ENCODE results near the gene IWS1.
"Not testable (repeated sequence)": the region's sequence is repeated elsewhere in the genome, so short reads cannot be mapped to it uniquely, and the experiment has no call there.

The IWS1 gene

DNA sequence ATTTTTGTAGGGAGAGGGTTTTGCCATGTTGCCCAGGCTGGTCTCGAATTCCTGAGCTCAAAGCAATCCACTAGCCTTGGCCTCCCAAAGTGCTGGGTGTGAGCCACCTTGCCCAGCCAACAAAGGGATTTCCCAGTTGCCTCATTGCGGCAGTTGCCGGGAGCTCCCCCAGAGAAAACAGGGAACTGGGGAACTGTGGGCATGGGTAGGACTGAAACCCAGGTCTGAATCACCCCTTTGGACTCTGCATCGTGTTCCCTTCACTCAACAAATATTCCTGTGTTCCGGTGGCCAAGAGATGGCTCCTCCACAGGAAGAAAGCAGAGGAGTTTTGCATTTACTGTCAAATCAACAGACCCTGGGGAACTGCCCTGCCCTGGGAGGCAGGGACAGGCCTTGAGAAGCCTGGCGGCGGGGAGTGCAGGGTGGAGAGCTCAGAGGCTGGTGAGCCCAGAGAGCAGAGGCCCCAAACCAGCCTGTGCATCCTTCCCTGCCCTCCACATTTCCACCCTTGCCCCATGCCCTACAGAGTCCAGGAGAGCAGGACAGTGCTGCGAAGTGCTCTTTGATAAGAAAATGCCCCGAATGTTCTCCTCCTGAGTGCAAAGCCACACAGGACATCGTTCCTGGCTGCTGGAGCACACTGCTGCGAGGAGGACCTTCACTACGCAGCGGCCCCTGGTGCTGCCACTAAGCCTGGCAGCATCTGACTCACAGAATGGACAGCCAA lies 34.1 kb upstream of the IWS1 start:
- DNase-seq (ENCODE audit: low read depth), result no peak

DNA sequence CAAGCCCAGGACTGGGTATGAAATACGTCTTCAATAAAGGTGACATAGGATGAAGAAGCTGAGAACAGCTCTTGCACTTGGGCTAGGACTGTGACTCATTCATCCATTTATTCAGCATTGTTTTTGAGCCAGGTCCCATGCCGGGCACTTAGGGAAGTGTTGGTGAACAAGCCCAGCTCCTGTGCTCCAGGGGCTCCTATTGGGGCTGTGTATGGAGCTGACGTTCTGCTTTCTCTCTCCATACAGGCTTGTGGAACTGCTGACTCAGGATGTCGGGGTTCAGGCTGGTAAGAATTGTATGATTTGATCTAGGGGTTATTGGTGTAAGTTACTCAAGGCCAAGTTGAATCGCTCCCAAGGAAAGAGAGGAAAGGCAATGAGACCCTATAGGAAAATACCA lies 33.2 kb upstream of the IWS1 start:
- DNase-seq (ENCODE audit: low read depth), result no peak

DNA sequence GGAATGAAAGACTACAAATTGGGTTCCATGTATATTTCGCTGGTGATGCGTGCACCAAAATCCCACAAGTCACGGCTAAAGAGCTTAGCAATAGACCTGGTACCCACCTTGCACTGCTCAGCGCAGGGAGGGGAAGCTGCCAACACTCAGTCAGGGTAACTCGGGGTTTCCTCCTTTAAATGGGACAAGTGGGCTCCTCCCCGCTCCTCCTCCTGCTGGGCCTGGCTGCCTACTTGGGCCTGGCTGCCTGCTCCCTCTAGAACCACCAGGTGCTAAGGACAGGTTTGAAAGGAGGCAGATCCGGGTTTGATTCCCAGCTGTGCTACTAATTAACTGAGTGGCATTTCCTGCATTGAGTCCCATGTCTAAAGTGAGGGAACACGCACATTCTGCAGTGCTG lies 32.6 kb upstream of the IWS1 start:
- DNase-seq (ENCODE audit: low read depth), result no peak

DNA sequence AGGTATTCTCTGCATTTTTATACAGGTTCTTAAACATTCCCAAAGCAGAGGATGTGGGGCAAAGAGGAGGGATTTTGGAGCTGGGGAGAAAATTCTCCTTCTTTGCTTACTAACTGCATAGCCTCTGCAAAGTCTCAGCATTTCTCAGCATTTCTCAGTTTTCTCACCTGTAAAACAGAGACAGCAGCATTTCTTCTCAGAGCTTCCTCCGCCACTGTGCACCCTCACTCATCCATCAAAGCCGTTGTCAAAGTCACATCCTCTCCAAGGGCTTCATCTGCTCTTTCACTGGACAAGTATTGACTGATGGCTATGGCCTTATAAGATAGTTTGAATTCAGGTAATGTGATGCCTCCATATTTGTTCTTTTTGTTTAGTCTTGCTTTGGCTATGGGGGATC lies 26.6 kb upstream of the IWS1 start:
- no peak for DNase-seq (ENCODE audit: low read depth)

DNA sequence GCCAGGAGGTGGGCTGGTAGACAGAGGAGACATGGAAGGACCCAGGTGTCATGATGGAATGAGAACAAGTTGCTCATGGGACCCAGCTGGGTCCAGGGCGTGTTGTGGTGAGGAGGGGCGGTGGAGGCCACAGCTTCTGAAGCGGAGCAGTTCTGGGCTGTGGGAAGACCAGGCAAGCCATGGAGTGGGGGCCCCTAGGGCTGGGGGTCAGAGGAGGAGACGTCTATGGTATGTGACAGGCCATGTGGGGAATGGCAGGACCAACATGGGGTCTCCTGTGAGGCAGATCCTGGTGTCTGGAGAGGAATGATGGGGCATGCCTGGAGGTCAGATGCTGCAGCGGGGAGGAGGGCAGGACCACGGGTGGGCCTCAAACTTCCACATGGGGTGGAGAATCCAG lies 26.0 kb upstream of the IWS1 start:
- no peak for DNase-seq (ENCODE audit: low read depth)

DNA sequence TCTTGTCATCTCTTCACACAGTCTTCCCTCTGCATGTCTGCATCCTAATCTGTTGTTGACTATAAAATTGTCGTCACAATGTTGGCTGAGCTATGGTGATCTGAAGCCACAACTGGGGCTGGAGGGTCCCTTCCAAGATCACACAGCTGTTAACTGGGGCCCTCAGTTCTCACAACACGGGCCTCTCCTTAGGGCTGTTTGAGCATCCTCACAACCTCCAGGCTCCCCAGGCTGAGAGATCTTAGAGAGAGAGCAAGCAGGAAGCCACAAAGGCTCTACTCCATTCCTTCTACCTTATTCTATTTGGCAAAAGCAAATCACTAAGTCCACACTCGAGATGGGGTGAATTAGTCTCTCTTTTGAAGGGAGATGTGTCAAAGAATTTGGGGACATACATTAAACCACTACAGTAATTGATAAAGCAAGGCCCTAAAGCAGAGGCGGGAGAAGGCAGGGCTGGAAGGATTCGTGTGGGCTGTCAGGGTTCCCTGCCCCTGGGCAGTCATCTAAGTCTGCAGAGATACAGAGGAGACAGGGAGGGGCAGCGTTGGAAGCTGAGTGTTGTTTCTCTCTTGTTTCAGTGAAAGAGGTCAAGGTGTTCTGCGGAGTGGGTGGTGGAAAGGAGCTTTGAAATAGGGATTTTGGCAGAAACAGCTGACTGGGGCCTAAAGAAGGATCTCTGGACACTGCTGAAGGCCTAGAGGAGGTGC lies 25.1 kb upstream of the IWS1 start:
- no peak for DNase-seq (ENCODE audit: low read depth)

DNA sequence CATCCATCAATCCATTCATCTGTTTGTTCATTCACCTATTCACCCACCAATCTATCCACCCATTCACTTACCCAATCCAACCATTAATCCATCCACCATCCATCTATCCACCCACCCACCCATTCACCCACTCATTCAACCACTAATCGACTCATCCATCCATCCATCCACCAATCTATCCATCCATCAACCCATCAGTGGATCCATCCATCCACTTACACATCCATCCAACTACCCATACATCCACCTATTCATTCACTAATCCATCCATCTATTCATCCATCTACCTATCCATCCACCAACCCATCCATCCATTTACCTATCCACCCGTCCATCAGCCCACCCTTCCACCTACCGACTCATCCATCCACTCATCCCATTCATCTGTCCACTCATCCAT lies 20.5 kb upstream of the IWS1 start:
- DNase-seq (ENCODE audit: low read depth), result no peak

DNA sequence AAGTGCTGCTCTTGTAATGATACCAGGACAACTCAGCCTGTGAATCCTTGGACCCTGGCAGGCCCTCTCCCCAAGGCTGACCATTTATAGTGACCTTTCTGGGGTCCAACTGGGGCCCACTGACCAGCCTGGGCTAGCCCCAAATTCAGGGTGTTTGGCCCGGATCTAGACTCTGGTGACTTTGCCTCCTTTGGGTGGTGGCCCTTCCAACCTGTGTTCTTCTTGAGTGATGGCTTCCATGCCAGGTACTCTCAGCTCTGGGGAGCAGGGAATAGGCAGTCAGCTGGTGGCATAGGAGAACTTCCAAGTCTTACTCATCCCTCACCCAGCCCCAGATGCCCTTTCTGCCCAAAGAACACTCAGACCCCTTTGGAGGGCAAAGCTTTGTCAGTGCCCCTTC lies 19.5 kb upstream of the IWS1 start:
- no peak for DNase-seq (ENCODE audit: low read depth)

DNA sequence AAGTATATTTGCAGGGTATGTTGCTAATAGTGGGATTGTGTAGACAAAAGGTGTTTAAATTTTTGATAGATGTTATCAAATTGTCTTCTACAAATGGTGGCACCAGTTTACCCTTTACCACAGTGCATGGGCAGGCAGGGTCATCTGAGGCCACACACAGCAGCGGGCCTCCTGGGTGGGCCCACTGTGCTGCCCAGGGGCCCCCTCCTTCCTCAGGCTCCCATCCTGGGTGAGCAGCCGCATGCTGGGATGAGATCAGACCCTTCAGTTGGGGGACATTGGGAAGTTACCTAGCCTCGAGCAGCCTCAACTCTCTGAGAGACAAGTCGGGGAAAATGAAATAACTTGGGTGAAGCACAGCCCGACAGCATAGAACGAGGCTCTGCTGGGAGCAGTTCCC lies 18.9 kb upstream of the IWS1 start:
- DNase-seq (ENCODE audit: low read depth), result no peak

DNA sequence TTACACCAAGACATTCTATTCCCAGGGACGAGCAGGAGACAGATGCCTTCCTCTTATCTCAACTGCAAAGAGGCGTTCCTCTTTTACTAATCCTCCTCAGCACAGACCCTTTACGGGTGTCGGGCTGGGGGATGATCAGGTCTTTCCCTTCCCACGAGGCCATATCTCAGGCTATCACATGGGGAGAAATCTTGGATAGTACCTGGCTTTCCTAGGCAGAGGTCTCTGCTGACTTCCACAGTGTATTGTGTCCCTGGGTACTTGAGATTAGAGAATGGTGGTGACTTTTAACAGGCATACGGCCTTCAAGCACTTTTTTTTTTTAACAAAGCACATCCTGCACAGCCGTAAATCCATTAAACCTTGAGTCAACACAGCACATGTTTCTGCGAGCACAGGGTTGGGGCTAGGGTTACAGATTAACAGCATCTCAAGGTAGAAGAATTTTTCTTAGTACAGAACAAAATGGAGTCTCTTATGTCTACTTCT lies 16.8 kb upstream of the IWS1 start:
- not testable (repeated sequence) for DNase-seq (ENCODE audit: low read depth)

DNA sequence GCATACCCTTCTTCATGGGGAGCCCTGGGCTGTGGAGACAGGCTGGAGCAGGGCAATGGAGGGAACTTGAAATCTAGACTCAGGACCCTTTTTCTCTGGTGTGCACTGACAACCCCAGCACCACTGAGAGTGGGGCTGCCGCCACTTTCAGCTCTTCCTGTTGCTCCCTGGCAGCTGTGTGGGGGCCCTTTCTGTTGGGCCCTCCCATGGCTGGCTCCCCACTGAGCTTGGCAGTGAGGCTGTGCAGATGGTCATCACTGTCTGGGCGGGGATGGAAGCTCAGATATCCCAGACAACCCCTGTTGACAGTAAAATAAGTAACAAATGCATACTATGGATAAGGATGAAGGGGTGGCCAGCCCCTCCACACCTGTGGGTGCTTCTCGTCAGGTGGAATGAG lies 15.9 kb upstream of the IWS1 start:
- DNase-seq (ENCODE audit: low read depth), result no peak

DNA sequence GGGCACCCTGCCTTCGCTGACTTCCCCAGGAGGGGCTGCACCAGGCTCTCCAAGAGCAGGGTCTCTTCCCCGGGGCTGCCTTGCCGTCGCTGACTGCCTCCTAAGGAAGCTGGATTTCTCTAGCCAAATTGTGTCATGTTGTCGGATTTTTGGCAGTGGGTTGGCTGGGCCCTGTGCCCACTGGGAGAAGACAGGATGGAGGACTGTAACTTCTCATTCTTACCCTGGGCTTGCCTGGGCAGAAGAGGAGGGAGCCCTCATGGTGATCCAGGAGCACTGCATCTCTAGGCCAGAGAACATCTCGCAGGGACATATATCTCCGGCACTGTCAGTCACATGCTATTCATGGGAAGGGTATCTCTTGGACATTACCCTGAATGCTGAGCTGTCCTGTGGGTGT lies 15.5 kb upstream of the IWS1 start:
- no peak for DNase-seq (ENCODE audit: low read depth)

DNA sequence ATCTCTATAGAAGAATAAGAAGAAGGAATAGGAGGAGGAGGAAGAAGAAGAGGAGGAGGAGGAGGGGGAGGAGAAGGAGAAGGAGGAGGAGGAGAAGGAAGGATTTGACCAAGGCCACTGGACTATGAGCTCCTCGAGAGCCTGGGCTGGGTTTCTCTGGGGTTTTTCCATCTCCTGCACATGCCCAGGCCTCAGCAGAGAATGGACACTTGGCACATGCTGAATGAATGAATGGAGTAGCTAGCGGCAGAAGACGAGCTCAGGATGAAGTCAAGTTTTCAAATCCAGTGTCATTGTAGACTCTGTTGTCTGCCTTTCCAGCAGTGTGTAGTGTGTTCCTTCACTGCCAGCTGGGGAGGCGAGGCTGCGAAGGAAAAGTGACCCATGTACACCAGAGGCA lies 11.4 kb upstream of the IWS1 start:
- no peak for DNase-seq (ENCODE audit: low read depth)

DNA sequence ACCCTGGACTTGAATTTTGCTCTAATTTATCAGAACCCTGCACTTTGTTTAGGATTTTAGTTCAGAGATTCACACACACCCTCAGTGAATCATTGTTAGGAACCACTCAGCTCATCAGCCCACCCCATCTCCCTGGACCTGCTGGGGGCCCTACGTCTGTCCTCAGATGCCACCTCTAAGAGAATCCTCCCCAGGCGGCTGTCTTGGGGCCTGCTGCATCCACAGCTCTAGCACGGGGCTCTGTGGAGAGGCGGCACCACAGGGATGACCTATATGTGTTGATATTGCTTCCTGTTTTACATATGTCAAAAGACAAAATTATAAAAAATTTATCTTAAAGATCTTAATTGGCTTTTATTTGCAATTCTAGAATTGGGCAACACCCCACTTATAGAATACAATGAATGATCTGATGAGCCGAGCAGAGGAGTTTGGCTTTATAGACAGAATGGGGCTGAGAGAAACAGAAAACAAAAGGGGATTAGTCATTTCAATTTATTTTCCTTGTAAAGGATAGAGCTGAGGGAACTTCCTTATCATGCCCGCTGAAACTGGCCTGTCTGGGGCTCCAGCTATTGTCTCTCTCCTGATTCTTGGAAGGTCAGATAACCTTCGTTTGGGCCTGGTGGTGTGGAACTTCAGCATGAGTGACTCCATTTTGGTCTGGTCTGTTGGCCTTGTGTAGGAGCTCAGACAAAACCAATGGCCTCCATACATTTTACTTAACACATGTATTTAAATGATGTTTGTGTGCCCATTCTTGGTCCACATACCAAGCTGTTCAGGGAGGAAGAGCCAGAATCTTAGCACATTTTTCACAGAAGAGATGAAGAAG lies 10.6 kb upstream of the IWS1 start:
- DNase-seq (ENCODE audit: low read depth), result no peak

DNA sequence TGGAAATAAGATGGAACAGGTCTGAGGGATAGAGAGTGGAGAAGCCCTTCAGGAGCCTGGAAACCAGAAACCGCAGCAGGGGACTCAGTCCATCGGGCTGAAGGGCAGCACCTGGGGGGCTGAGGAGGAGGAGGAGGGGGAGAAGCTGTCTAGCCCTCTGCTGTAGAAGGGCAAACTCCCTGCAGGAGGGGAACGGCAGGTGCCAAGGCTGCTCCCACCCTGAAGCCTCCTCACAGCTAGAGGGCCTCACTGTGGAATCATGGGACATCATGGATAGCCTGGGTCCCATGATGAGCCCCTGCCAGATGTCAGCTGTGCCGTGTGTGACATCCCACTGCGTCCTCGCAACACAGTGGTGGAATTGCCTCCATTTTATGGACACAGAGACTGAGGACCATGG lies 9.6 kb upstream of the IWS1 start:
- DNase-seq (ENCODE audit: low read depth), result no peak

DNA sequence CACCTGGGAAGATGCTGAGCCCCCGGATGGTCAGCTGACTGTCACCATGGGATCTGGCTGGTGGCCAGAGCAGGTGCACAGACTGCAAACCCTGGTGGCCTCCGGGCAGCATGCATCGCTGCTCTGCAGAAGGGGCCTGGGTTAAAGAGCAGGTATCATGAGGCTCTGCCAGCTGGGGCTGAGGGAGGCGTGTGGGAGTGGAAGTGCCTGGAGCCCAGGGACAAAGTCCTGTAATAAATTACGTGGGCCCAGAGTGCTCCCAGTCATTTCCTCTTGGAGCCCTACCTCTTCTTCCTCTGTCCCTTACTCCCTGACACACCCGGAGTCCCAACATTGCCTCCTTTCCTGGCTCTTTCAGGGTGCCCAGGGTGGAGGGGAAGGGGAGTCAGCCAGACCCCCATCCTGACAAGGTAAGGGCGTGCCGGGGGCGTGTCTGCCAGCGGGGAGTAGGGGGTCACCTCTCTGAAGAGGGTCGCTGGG lies 9.2 kb upstream of the IWS1 start, which contains the start of gene MYO7B:
Gene MYO7B (plus strand): TSS at position 262 of the 480 bp plus-strand sequence. CDS start 24,040 bp downstream, outside the sequence.
- no peak for DNase-seq (ENCODE audit: low read depth)

DNA sequence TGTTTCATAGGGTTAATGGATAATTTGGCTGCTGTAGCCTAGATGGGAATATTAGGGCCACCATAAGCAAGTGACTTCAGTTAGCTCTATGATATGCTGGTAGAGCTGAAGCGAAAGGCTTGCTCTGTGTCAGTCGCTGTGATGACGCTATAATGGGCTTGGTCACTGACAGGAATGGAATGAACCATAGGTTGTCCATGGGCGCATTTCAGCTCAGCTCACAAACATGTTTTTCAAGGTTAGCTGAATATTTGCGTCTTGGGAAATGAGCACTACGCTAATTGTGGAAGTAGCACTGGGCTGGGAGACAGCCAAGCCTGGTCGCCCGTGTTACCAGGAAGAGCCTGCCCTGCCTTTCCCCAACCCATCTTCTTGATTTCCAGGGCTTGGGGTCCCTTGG lies 6.0 kb upstream of the IWS1 start:
- no peak for DNase-seq (ENCODE audit: low read depth)

DNA sequence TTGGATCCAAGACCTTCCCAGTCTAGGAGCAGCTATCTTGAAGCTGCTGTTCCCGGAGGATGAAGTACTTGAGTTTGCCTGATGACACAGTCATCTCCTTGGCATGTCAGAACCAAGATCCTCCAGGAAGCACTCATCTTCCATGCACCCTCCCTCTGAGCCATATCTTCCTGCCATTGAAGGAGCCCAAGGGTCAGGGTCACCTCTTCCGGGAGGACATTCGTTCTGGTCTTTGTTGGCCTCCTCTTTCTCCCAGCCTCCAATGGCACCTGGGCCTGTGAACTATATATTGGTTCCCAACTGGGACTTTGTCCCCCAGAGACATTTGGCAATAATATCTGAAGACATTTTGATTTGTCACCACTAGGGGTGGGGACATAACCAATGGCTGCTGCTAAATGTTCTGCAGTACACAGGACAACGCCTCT lies 4.9 kb upstream of the IWS1 start:
- DNase-seq (ENCODE audit: low read depth), result no peak

DNA sequence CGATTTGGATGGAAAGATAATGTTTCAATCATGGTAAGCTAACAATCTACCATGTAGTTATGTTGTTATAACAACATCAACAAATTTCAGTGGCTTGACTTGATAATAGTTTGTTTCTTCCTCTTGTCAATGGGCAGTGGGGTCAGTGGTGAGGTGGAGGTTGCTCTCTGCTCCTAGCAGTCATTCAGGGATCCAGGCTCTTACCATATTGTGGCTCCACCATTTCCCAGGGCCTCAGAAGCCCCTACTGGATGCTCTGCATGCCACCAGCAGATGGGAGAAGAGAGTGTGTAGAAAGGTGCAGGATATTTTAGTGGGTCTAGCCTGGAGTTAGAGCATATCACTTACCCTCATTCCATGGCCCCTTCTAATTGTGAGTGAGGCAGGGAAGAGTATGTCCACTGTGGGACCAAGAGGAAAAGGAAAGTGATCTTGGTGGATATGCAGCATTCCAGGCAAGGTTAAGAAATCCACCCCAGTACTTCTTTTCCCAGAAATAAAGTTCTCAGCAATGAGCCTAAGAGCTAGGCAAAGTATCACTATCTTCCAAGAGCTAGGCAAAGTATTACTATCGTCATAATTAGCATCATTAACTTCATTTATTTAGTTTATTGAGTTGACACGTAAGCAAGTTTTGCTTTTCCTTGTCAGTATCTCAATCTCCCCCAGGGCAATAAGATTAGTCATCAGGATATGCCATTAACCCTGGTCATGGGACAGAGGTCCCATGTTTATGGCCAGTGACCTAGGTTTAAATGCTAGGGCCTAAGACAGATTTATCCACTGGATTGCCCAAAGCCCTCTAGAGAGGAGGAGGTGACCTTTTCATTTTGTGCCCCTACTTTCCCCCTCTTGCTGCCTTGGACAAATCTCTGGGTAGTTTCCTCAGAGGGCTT lies 4.2 kb upstream of the IWS1 start:
- no peak for DNase-seq (ENCODE audit: low read depth)

DNA sequence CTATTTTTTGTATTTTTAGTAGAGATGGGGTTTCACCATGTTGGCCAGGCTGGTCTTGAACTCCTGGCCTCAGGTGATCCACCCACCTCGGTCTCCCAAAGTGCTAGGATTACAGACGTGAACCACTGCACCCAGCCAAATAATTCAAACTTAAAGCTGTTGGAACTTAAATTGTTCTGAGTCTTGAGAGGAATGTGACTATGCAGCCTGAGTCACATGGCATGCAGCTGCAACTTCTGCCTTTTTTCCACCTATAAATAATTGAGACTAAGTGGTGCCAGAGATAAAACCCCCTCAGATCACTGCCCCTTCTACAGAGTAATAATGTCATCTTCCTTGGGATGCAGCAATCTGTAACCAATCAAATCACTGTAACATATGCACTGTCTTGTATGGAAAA lies 3.1 kb upstream of the IWS1 start:
- not testable (repeated sequence) for DNase-seq (ENCODE audit: low read depth)

DNA sequence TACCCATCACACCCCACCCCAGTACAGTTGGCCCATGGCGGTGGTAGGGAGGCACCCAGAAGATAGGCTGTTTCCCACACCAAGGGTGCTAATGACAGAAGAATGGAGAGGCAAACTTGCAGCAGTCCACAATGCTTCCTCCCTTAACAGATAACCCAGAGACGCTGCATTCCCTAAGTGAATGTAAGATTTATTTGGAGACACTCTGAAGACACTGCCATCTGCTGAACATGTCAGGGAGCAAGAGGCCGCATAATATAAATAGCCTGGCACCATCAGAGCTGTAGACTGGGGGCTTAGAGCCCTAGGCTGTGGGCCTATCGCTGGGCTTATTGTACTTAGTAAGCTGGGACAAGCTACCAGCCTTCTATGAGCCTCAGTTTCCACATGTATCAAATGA lies 2.2 kb upstream of the IWS1 start:
- DNase-seq (ENCODE audit: low read depth), result no peak
